ENCODE results near the gene PF4V1. TPM values are rescaled to one million over a fixed set of nuclear protein-coding genes. Genes with fewer than 3 reads are reported as not detected.
"Not testable (repeated sequence)": the region's sequence is repeated elsewhere in the genome, so short reads cannot be mapped to it uniquely, and the experiment has no call there.

PF4V1 gene
- total RNA-seq, 2 donors from 2014 or later = not detected

DNA sequence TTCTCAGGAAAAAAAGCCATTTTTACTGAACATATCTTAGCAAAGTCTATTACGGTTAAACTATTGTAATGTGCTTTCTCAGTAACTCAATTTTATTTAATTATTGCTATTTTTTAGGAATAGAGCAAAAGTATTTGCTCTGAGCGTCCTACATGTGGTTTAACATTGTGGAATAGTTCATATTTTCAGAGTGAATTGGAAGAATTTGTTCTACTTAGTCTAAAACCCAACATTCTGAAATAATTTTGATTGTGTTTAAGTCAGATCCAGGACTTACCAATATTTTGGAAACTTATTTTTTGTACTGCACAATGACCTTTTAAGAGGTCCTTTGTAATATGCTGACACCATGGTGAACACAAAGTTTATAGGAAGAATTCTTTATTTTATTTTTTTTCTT is 43.3 kb downstream of the PF4V1 start:
- DNase-seq (no peak), ATAC-seq (no peak)
- intact Hi-C loops (cut with DNase I) = no loop called here

DNA sequence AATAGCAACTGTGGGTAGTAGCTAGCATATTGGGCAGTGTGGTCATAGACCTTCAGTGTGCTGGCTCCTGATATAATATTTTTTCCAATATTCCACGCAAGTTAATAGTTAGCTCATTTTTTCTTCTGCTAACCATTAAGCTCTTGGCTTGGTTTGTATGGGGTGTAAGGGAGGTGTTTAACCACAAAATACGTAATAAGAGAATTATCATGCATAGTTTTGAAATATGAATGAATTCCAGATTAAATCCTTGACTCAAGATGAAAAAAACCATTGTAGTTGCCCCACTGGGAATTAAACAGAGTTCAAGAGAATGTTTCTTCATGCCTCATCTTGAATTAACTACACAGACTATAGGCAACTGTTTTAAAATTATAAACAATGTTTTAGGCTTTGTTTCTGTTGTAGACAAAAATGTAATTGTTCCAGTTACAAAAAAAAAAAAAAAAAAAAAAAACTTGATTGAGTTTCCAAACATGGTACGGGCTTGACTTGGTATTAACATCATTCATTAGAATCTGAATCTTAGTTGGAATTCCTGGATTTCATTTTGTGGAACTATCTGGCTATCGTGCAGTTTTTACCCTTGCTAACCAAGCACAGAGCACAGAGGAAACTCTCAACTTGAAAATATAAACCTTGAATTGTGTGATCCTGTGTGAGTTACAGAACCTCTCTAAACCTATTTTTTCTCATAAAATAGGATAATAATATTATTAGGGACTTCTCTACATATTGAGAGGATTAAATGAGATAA is 44.5 kb downstream of the PF4V1 start:
- no peak for DNase-seq
- peak; percentile 72 to 88 for ATAC-seq
- intact Hi-C loops (cut with DNase I) = no loop called here

DNA sequence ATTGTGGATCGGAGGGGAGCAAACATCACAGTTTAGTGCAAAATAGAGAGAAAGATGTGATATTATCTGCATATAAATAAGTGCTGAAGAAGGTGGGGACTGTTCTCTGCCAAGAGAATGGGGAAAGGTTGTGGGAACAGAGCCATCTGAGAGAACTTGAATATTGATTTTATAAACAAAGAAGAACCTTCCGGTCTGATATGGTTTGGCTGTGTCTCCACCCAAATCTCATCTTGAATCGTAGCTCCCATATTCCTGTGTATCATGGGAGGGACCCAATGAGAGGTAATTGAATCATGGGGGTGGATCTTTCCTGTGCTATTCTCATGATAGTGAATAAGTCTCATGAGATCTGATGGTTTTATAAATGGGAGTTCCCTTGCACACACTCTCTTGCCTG is 46.2 kb downstream of the PF4V1 start:
- ATAC-seq; DNase-seq; intact Hi-C loops (cut with DNase I): not testable (repeated sequence)

DNA sequence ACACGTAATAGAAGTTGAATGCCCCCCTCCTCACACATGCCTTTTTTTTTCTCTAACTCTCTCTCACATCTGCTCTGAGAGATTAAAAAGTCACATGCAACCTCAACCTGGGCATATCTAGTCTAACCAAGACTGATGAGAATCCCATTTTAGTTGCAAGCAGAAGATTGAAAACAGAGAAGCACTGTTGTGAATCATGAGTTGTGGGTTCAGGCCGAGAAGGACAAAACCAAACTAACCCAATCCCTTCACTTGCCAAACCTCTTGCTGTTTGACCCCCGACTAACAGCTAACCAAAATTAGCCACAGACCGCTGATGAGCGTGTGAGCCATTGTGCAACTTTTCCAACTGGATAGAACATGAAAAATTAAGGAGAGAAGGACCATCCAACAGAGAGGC is 47.9 kb downstream of the PF4V1 start:
- intact Hi-C loops (cut with DNase I) = no loop called here
- ATAC-seq = no peak
- DNase-seq = no peak

DNA sequence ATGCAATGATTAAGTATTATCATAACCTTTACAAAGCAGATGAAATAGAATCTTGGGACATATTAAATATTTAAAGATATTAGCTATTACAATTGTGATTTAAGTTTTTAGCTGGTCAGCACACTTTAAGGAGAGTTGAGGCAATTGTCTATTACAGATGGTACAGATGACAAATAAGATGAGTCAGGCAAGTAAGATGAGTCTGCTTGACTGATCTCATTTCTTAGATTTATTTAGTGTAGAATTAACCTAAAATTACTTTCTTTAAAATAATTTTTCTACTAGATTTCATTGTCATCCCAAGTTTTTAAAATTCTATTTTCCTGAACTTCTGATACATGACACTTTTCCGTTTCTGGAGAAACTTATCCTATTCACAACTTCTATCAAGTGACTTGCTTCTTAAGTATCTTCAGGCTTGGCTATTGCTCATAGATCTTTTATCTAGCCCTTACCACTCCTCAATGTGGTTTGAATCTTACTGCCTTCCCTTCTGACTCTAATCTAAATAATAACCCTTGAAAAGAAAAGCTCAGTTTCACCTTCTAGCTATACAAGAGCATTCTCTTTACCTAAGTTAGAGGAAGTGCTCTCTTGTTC is 49.0 kb downstream of the PF4V1 start:
- intact Hi-C loops (cut with DNase I) = no loop called here
- no peak for ATAC-seq
- DNase-seq = no peak

DNA sequence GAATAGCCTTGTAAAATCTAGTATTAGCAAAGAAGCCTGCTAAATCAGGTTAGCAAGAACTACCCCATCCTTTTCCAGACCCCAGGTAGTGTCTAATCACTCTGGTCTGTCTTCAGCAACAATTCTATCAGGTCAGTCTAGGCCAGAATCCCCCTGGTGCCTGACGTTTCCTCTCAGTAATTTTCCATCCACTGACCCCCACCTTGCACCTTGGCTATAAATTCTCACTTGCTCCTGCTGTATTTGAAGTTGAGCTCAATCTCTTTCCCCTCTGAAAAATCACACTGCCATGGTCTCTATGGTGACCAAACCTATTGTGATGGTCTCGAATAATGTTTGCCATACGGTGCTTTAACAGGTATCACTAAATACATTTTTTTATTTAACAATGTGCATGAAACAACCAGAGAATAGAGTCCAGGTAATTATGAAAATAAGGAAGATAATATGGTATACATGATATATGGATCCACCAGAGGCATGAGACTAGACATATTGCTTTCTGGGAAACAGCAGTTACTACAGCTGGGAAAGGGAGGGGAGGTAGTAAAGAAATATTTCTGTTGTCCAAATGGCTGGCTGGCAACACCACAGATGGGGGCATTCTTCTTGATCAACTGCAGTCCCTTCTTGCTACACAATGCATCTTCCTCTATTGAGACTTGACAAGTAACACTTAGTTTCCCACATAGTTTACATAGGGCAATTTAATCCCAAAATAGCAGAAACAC is 49.9 kb downstream of the PF4V1 start:
- intact Hi-C loops (cut with DNase I) = no loop called here
- ATAC-seq (no peak), DNase-seq (no peak)

Other genes starting within 250 kb of the PF4V1 start
- not detected for gene RASSF6, start 232.9 kb upstream of the PF4V1 start, total RNA-seq
- 1 to 10 TPM in 1 of 2 donors, under 1 TPM in 1; 0.82 to 3.1 TPM for gene CXCL8, start 112.7 kb upstream of the PF4V1 start, total RNA-seq
- 1 to 10 TPM; 1.1 to 1.5 TPM for gene CXCL6, start 16.6 kb upstream of the PF4V1 start, total RNA-seq
- gene CXCL1, start 16.1 kb downstream of the PF4V1 start, total RNA-seq = 1 to 10 TPM; 9.0 to 9.2 TPM
- under 1 TPM in 1 of 2 donors, not detected in 1; 0.60 TPM for gene PF4, start 128.7 kb downstream of the PF4V1 start, total RNA-seq
- gene PPBP, start 134.9 kb downstream of the PF4V1 start, total RNA-seq = under 1 TPM in 1 of 2 donors, not detected in 1; 0.86 TPM
- under 1 TPM; 0.09 to 0.18 TPM for gene CXCL5, start 145.4 kb downstream of the PF4V1 start, total RNA-seq
- 1 to 10 TPM in 1 of 2 donors, under 1 TPM in 1; 0.88 to 1.8 TPM for gene CXCL3, start 185.4 kb downstream of the PF4V1 start, total RNA-seq
- gene CXCL2, start 245.9 kb downstream of the PF4V1 start, total RNA-seq = 10 to 100 TPM; 26.6 to 33.0 TPM

Data from left cardiac atrium (tissue), 4 donors.